ENCODE measurements around the gene TUBGCP3. TPM values are rescaled to one million over a fixed set of nuclear protein-coding genes. Genes with fewer than 3 reads are reported as not detected.

The TUBGCP3 gene
- total RNA-seq, 1 donor from 2014 or later: 31.8 TPM

DNA sequence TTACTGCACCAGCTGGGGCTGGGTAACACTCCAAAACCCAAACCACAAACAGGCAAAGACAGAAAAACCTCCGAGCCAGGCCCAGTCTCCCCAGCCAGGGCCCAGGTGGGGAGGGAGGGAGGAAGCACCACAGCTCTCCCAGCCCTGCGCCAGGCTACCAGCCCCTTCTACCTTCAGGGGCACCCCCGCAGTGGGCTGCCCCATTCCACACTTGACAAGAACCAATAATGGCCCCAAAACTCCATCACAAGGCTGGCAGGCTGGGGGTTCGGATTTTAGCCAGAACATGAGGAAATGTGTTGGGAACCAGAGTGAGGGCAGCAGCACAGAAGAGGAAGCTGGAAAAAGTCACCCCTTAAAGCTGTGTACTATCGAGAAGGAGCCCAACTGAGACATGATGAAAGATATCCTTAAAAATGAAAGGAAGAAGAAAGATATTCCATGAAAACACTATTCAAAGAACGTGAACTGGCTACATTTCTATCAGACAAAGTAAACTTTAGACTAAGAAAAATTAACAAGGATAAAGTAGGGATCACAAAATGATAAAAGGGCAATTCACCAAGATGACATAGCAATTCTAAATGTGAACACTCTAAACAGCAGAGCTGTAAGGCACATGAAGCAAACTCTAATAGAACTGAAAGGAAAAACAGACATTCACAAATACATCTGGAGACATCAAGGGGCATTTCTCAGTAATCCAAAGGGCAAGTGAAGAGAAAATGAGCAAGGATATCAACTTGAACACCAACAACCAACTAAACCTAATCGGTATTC is 12.9 kb downstream of the TUBGCP3 start:
- Mint-ChIP-seq H3K9me3 (ENCODE audit: low read depth) (peaks cover 15% of the 10 kb centered on the region), H3K4me1 (ENCODE audit: low read depth) (peaks cover 5% of the 10 kb centered on the region), H3K27me3 (no peaks in the 10 kb centered on the region), H3K27ac (no peak overlapping the region), H3K4me3 (ENCODE audit: low read depth) (no peak overlapping the region), H3K36me3 (ENCODE audit: insufficient read depth) (peaks cover 14% of the 10 kb centered on the region)
- TF ChIP-seq, protein P1, sequence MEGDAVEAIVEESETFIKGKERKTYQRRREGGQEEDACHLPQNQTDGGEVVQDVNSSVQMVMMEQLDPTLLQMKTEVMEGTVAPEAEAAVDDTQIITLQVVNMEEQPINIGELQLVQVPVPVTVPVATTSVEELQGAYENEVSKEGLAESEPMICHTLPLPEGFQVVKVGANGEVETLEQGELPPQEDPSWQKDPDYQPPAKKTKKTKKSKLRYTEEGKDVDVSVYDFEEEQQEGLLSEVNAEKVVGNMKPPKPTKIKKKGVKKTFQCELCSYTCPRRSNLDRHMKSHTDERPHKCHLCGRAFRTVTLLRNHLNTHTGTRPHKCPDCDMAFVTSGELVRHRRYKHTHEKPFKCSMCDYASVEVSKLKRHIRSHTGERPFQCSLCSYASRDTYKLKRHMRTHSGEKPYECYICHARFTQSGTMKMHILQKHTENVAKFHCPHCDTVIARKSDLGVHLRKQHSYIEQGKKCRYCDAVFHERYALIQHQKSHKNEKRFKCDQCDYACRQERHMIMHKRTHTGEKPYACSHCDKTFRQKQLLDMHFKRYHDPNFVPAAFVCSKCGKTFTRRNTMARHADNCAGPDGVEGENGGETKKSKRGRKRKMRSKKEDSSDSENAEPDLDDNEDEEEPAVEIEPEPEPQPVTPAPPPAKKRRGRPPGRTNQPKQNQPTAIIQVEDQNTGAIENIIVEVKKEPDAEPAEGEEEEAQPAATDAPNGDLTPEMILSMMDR (IDR thresholded peaks at IDR 0.05; ENCODE audit: unreplicated experiment): no peak
- no peak for DNase-seq (ENCODE audit: low spot score, unreplicated experiment)

- Mint-ChIP-seq H3K27ac (no peak overlapping the region), H3K4me3 (ENCODE audit: low read depth) (no peak overlapping the region), H3K9me3 (ENCODE audit: low read depth) (peaks cover 15% of the 10 kb centered on the region), H3K4me1 (ENCODE audit: low read depth) (peaks cover 5% of the 10 kb centered on the region), H3K27me3 (no peaks in the 10 kb centered on the region), H3K36me3 (ENCODE audit: insufficient read depth) (peaks cover 14% of the 10 kb centered on the region)
- no peak for DNase-seq (ENCODE audit: low spot score, unreplicated experiment)
- TF ChIP-seq, protein P1 (IDR thresholded peaks at IDR 0.05; ENCODE audit: unreplicated experiment): no peak
Measured at GRCh38 chr13:112574416-112574815, 13.5 kb downstream of the TUBGCP3 start.

DNA sequence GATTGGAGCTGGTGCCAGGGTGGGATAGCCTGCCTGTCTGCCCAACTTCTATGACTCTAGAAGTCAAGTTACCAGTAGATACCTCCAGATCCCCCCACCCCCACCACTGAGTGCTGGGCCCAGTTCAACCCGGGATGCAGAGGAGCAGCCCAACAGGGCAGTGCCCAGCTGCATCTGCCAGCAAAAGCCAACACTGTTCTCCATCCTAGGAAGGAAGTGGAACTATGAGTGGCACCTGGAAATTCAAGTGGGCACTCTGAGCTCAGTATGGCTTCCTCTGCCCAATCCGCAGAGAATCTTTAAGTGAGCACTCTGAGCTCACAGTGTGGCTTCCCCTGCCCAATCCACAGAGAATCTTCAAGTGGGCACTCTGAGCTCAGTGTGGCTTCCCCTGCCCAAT is 14.2 kb downstream of the TUBGCP3 start:
- H3K27ac Mint-ChIP-seq: no peak overlapping the region
- H3K4me3 Mint-ChIP-seq (ENCODE audit: low read depth): no peak overlapping the region
- DNase-seq (ENCODE audit: low spot score, unreplicated experiment): no peak
- TF ChIP-seq, protein P1 (IDR thresholded peaks at IDR 0.05; ENCODE audit: unreplicated experiment): no peak
- H3K36me3 Mint-ChIP-seq (ENCODE audit: insufficient read depth): peaks cover 14% of the 10 kb centered on the region
- H3K27me3 Mint-ChIP-seq: no peaks in the 10 kb centered on the region
- H3K4me1 Mint-ChIP-seq (ENCODE audit: low read depth): peaks cover 5% of the 10 kb centered on the region
- H3K9me3 Mint-ChIP-seq (ENCODE audit: low read depth): peaks cover 12% of the 10 kb centered on the region

DNA sequence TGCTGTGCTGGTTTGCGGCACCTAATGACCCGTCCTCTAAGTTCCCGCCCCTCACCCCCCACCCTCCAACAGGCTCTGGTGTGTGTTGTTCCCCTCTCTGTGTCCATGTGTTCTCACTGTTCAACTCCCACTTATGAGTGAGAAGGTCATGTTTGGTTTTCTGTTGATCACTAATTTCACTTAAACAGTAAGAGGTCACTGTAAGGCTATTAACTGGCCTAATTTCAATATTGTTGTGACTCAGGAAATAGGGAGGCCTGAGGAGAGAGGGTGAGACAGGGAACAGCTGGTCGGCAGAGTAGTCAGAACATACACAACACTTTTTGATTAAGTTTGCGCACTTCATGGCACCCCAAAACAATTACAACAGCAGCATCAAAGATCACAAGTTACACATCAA is 15.6 kb downstream of the TUBGCP3 start:
- Mint-ChIP-seq H3K27me3 (no peaks in the 10 kb centered on the region), H3K36me3 (ENCODE audit: insufficient read depth) (peaks cover 11% of the 10 kb centered on the region), H3K4me3 (ENCODE audit: low read depth) (no peak overlapping the region), H3K4me1 (ENCODE audit: low read depth) (peaks cover 5% of the 10 kb centered on the region), H3K9me3 (ENCODE audit: low read depth) (peaks cover 9% of the 10 kb centered on the region), H3K27ac (no peak overlapping the region)
- TF ChIP-seq, protein P1 (IDR thresholded peaks at IDR 0.05; ENCODE audit: unreplicated experiment): no peak
- DNase-seq (ENCODE audit: low spot score, unreplicated experiment): no peak

GRCh38 chr13:112569821-112570220 is 18.1 kb downstream of the TUBGCP3 start:
- Mint-ChIP-seq H3K9me3 (ENCODE audit: low read depth) (no peaks in the 10 kb centered on the region), H3K27me3 (no peaks in the 10 kb centered on the region), H3K36me3 (ENCODE audit: insufficient read depth) (peaks cover 3% of the 10 kb centered on the region), H3K4me1 (ENCODE audit: low read depth) (peaks cover 3% of the 10 kb centered on the region), H3K27ac (no peak overlapping the region), H3K4me3 (ENCODE audit: low read depth) (no peak overlapping the region)
- TF ChIP-seq, protein P1 (IDR thresholded peaks at IDR 0.05; ENCODE audit: unreplicated experiment): no peak
- DNase-seq (ENCODE audit: low spot score, unreplicated experiment): no peak

Data from progenitor cell of endocrine pancreas (in vitro differentiated cells).